GM18951 (cell line): Measurements from ENCODE around the gene DENND1C.

Experiments used
- POLR2A ChIP-seq: IDR thresholded peaks from 4 replicates; pipeline ENCODE4 v1.6.1; 2011; ENCODE audit warnings: mild to moderate bottlenecking; ENCODE audit not compliant: insufficient read length, insufficient read depth; ENCODE audit errors: extremely low read depth
- in situ Hi-C: fragments of 300-500 bp; cut with MboI; formaldehyde crosslinking; loops from one replicate; pipeline ENCODE4 v1.12.0; 2022; ENCODE audit warnings: low sequenced_read_pairs, mixed read lengths, inconsistent platforms; ENCODE audit not compliant: unreplicated experiment

The DENND1C gene

GRCh38 chr19:6500837-6501739 is 19.5 kb upstream of the DENND1C start:
- in situ Hi-C loops = loop anchor here (25.0 kb wide), 1 partner anchor 361 kb away; no protein-coding TSS in a partner anchor
- TF ChIP-seq POLR2A = no peak

- in situ Hi-C loops = no loop called here
- TF ChIP-seq POLR2A = no peak
Observed at GRCh38 chr19:6499052-6499790, 17.6 kb upstream of the DENND1C start.

DNA sequence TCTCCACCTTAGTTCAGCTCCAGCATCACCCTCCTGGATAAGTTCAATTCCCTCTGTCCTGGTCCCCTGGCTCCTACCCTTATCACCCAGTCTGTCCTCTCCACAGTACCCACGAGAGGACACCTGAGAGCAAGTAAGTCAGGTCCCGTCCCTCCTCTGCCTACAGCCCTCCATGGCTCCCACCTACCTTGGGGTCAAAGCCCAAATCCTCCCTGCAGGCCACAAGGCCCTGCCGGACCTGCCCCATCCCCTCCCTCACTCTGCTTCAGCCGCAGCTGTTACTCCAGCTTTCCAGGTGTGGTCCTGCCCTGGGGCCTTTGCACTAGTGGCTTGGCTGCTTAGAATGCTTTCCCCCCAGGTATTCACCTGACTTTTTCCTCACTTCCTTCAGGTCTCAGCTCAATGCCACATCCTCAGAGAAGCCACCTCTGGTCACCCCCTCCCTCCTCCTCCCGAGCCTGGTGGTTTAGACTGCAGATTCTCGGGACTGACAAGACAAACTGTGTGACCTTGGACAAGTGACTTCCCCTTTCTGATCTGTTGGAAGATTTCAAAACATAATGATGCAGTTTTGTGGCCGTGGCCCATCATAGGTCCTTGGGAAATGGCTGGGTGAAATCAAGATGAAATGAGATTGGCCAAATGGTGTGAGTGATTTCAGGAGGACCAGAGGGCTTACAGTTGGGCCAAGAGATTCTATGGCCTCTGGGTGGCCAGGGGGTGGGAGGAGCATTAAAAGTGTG is 16.9 kb upstream of the DENND1C start:
- in situ Hi-C loops = no loop called here
- TF ChIP-seq POLR2A = no peak

GRCh38 chr19:6495947-6496346 is 14.4 kb upstream of the DENND1C start:
- TF ChIP-seq POLR2A = no peak
- in situ Hi-C loops = no loop called here

DNA sequence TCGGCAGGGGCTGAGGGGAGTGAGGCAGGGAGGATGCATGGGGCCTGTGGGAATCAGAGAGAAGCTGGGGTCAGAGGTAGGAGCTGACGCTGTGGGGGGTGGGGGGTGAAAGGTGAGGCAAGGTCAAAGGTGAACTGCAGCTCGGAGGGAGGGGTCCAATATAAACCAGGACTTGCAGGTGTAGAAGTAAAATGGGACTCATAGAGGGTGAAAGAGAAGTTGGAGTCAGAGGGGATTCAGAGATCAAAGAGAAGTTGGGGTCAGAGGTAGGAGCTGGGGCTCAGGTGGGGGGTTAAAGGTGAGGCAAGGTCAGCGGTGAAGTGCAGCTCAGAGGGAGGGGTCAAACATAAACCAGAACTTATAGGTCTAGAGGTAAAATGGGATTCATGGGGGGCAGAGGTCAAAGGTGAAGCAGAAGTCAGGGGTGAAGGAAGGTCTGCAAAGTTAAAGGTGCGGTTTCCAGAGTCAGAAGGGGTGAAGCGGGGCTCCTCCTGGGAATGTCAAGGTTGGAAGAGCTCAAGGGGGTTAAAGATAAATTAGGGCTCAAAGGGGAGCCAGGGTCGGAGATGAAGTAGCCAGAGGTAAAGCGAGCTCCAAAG is 12.9 kb upstream of the DENND1C start:
- no peak for TF ChIP-seq POLR2A
- in situ Hi-C loops = no loop called here

GRCh38 chr19:6491802-6492592 is 10.4 kb upstream of the DENND1C start:
- in situ Hi-C loops = no loop called here

DNA sequence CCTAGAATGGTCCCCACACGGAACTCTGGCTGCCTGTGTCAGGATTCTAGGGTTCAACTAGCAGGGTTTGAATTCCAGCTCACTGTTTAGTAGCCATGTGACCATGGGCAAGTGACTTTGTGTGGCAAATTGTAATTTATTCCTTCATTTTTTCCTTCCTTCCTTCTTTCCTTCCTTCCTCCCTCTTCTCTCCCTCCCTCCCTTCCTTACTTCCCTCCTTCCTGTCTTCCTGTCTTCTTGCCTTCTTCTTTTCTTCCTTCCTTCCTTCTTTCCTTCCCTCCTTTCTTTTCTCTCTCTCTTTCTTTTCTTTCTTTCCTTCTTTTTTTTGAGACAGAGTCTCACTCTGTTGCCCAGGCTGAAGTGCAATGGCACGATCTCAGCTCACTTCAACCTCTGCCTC is 8.5 kb upstream of the DENND1C start:
- in situ Hi-C loops = no loop called here
- no peak for TF ChIP-seq POLR2A

More at GRCh38 chr19:6491802-6492592, 10.4 kb upstream of the DENND1C start:
- no peak for TF ChIP-seq POLR2A

DNA sequence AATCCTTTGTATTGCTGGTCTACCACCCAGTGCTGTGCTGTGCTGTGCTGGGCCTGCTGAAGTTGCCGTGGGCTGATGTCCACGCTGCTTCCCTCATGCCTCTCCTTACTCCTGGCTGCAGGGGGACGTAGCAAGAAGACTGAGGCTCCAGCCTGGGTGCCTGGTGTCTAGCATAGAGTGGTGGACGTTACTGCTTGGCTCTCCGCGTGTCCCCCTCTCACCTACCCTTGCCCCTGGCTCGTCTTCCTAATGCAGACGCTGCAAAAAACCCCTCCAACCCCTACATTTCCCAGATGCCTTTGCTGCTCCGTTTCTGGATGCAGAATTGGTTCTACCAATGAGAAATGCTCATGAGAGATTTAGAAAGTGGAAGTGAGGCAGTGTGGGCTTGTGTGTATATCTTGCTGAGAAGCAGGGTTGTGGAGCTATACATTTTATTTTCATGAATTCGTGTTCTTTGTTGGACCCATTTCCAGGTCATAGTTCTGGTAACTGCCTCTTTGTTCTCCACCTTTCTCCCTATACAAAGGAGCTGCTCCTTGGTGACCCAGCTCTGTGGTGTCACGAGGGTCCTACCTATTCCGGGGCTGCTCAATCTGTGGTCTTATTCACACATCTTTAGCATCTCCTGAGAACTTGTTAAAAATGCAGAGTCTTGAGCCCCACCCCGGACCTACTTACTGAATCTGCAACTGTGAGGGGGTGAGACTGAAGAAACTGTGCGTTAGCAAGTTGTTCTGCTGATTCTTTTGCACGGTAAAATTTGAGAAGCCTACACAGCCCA is 7.9 kb upstream of the DENND1C start:
- TF ChIP-seq POLR2A = peak; percentile 51
- in situ Hi-C loops = no loop called here

- no peak for TF ChIP-seq POLR2A
- in situ Hi-C loops = no loop called here
Observed at GRCh38 chr19:6484831-6485230, 3.2 kb upstream of the DENND1C start.

GRCh38 chr19:6484230-6484629 is 2.6 kb upstream of the DENND1C start:
- in situ Hi-C loops = no loop called here
- TF ChIP-seq POLR2A = no peak

DNA sequence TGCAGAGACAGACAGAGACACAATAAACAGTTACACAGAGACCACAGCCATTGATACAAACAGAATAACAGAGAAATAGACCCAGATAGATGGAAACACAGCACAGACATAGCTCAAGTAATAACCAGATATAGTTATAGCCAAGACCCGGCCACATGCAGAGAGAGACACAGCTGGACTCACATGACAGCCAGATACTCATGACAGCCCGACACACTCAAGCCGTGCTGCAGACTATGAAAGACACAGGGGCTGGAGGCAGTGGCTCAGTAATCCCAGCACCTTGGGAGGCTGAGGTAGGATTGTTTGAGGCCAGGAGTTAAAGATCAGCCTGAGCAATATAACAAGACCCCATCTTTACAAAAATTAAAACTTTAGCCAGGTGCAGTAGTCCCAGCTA is 1.6 kb upstream of the DENND1C start:
- no peak for TF ChIP-seq POLR2A
- in situ Hi-C loops = no loop called here
